GM21723 (cell line): Measurements from ENCODE around the gene STYX.

Experiments
- ATAC-seq: cut with Tn5 transposase; IDR thresholded peaks from one replicate; pipeline ENCODE4 v1.9.1; 2021; ENCODE audit warnings: mild to moderate bottlenecking, moderate library complexity; ENCODE audit not compliant: unreplicated experiment

The STYX gene, protein sequence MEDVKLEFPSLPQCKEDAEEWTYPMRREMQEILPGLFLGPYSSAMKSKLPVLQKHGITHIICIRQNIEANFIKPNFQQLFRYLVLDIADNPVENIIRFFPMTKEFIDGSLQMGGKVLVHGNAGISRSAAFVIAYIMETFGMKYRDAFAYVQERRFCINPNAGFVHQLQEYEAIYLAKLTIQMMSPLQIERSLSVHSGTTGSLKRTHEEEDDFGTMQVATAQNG

DNA sequence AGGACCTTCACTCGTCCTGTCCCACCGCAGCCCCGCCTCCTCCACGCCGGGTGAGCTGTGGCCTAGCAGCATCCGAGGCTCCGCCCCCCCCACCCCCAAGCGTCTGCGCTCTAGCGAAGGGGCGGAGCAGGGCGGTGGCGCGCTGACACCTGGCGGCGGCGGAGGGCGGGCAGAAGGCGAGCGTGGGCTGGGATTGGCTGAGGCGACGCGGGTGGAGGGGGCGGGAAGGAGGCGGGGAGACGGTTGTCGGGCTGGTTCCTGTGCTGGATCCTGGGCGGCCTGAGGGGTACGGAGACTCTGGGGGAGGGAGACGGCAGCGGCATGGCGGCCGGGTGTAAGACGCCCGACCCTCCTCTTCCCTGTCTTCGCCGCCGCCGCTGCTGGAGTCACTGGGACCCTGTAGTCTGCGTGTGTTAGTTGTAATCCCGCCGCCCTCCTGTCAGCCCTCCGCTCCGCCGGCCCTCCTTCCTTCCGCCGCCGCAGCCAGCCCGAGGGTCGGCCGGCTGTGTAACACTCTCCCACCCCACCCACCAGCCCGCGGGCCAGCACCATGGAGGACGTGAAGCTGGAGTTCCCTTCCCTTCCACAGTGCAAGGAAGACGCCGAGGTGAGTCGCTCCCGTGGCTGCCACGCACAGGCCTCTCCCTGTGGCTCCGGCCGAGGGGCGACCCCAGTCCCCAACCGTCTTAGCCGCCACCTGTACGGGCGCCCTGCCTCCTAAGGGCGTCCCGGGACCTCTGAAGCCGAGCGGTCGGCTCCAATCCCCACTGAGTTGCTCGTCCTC, at the start of gene STYX:
TSS of gene STYX (plus strand) at position 242 of the 784 bp plus-strand sequence. CDS start at position 551, 309 bp downstream.
- ATAC-seq = peak; percentile 93

DNA sequence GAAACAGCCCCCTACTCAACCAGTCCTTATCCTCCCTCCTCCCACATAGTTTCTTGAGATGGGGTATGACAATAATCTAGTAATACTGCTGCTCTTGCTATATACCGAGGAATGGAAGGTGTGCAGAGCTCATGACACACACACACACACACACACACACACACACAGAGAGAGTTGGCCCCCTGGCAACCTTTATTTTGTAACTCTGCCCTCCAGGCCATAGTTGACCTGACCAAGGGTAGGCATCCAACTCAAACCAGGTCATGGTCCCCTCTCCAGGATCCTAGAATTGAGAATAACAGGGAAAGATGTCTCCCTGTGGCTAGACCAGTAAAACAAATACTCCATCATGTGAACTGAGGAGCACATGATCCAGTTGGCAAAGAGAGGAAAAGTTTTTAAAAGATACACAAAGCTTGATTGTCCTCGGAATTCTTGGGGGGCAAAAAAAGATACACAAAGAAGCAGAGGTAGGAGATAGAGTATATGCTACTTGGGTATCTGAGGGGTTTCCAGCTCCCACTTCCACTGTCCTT, 45.9 kb upstream of the STYX start:
- ATAC-seq = no peak

DNA sequence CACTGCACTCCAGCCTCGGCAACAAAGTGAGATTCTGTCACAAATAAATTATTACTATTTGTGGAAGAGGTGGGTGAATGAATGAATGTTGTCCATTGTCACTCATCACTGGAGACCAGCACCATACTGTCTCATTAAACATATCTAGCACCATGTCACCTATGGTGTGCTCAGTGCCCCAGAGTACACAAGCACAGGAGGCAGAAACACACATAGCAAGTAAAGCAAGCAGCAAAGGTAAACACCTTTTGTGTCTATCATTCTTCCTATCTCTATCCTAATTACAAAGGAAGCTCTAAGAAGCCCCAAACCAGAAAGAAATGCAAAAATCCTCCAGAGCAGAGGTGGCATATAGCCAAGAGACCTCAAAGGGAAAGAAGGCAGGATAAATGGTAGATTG, 43.8 kb upstream of the STYX start:
- ATAC-seq = no peak

DNA sequence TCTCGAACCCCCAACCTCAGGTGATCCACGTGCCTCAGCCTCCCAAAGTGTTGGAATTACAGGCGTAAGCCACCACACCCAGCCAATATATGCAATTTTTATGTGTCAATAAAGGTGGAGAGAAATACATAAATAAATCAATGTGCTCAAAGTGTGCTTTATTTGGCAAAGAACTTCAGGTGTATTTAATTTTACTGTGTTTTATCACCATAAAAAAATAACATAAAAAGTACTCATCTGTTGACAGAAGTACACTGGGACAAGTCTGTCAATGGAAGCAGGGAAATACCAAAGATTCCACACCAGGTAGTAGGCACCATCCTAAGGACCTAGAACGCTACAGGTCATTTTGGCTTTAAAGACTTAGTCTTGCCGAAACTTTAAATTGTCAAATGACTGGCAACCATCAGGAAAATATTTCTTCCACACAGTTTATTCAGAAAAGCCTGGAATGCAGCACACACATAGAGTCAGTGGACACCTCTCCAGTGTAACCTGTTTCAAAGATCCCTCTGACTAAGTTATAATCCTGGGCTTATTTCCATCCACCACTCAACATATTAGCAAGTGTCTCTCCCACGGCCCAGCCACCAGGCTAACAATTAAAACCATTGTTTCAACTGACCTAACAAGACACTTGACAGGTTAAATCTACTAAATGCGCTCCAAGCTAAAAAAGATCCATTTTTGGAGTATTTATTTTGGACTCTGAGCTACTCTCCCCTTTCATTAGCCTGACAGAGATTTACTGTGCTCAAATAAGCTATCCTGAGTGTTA, 38.8 kb upstream of the STYX start:
- ATAC-seq = no peak

DNA sequence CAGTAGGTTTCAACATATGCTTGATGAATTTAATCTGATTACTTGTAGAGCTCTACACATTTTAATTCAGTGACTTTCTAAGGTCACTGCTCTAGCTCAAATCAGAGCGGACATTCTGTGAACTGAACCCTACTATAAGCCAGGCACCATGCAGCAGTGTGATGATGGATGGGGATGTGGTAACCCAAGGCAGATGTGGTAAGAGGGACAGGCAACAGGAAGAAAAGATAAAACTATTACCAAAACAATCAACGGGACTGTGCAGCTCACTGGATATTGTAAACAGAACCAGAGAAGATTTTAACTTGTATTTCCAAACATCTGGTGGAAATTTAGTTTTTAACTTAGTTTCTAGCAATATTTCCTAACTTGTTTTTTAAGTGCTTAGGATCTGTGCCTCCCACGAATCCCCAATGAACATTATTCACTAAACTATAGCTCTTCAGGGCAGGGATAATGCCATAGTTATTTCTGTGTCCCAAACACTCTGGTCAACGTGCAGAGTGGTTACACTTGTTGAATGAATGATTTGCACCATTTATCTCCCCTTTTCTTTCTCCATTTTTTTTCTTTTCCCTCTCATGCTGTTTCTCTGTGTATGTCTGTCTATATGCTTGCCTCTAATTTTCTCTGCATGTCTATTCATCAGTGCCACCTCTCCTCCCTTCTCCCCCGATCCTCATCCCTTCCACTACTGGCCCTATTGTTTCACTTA, 37.6 kb upstream of the STYX start:
- no peak for ATAC-seq

DNA sequence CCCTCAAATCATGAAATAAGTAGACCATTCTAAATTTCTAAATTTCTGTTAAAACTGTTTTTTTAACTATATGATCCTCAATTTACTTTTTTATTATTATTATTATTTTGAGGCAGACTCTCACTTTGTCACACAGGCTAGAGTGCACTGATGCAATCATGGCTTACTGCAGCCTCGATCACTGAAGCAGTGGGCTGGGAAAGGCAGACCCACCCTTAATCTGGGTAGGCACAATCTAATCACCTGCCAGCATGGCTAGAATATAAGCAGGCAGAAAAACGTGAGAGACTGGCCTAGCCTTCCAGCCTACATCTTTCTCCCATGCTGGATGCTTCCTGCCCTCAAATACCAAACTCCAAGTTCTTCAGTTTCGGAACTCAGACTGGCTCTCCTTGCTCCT, 36.9 kb upstream of the STYX start:
- no peak for ATAC-seq

DNA sequence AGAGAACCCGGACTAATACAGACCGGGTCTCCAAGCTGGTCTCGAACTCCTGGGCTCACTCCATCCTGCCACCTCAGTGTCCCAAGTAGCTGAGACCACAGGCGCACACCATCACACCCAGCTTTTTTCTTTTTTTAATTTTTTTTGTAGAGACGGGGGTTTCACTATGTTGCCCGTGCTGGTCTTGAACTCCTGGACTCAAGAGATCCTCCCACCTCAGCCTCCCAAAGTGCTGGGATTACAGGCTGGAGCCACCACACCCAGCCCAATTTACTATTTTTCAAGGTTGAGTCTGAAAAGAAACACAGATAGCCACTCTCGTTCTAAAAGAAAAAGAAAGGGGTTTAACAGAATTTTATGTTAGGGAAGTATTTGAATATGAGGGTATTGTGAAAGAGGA, 36.4 kb upstream of the STYX start:
- no peak for ATAC-seq

DNA sequence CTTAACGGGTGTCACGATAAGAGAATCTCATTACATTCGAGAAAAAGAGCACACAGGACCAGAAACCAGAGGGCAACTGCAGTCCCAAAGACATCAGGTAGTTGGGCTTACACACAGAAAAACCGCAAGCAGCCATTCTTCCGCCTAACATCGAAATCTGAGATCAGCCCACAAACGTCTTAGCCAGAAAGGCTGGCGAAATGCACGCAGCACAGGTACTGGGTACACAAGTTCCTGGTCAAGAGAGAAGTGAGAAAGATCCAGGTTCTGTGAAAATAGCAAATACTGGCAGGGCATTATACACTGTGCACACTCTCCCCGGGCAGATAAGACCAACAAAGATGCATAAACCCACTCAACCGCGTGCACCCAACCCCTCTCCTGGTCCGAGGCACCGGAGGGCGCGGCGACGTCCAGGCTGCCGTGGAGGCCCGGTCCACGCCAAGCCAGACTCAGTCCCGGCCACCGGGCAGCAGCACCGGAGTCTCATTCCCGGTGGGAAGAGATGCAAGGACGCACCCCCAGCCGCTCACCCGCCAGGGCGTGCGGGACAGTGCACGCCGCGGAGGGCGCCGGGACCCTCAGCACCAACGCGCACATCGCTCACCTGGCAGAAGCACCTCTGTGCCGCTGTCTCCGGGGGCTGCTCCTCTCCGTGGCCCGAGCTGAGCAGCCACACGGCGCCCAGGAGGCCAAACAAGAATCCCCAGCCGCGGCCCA, 35.0 kb upstream of the STYX start:
- ATAC-seq = peak; percentile 57

DNA sequence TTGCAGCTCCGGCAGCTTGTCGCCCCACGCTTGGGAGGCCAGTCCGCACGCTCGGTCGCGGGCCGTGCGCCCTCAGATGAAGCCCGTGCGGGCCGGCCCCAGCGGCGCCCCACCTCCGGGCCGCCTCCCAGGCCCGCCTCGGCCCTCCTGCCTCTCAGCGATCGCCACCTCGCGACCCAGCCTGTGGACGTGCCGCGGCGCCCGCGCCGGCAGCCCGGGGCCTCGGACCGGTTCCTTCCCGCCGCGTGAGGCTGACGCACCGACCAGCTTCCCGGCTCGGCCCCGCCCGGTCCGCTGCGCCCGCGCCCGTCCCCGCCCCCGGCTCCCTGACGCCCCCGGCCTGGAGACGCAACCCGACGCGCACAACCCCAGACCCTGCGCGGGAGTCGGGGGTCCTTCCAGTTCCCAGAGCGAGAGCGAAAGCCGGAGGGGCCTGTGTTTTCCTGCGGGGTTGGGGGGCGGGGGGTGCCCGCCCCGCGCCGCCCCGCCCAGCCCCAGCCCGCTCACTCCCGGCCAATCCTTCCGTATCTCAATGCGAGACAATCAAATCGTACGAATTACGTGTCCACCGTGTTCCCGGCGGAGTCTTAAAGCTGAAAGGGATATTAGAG, 34.4 kb upstream of the STYX start, which contains the start of gene ERO1A:
TSS of gene ERO1A (minus strand) at position 78 of the 611 bp plus-strand sequence. CDS start at position 1, 77 bp downstream.
- peak; percentile 79 for ATAC-seq

DNA sequence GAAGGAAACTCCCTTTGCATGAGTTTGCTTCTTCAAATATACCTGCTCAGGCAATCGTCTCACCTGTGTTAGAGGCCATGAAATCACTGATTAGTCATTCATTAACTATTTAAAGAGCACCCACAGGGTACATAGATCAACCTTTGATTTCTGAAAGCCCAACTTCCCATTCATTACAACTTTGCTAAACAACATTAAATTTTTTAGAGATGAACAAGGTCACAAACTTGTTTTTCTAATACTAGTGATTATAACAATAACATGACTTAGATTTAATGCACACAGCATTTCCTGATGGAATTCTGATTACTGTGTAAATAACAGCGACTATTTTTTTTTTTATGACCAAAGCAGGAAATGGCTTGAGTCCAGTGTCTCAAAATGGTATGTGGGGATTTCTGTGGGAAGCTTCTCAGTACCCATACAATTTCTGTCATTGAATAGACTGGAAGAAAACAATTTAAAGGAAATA, 29.2 kb upstream of the STYX start:
- ATAC-seq = no peak

DNA sequence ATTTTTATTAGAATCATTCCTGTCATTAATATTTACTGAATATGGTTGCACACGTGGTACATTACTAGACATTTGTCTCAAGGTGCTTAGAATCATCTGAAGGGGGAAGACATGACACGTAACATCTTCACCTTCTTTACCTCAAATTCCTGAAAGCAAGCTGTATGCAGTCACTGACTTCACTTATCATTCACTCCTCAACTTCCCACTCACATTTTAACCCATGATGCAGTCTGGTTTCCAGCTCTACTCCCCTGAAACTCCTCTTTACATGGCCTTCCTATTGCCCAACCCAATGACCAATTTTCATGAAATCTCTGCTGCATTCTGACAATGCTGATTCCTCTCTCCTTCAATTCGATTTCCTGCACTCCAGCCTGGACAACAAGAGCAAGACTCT, 28.7 kb upstream of the STYX start:
- no peak for ATAC-seq

DNA sequence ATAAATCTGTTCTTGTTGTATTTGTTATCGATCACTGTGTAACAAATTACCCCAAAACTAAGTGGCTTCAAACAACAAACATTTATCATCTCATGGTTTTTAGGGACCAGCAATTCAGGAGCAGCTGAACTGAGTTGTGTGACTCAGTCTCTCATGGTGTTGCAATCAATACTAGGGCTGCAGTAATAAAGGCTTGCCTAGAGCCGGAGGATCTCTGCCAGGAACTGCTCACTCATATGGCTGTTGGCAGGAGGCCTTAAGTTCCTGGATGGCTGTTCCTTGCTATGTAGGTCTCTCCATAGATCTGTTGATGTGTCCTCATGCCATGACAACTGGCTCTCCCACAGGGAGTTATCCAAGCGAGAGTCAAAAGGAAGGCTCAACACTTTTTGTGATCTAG, 26.7 kb upstream of the STYX start:
- ATAC-seq = no peak

DNA sequence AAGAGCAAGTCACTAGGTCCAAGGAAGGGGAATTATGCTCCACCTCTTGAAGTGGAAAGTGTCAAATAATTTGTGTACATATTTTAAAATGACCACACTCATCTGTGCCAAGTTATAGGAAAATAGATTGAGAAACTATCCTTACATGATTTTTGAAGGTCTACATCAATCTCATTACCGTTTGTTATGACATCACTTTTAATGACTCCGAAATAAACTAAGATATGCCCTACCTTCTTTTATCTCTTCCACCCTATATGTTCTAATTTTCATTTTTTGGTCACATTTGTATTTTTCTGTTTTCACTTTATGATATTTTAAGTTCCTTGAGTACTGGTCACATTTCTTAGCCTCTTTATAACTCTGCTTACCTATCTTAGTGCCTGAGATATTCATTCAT, 26.3 kb upstream of the STYX start:
- ATAC-seq = no peak

DNA sequence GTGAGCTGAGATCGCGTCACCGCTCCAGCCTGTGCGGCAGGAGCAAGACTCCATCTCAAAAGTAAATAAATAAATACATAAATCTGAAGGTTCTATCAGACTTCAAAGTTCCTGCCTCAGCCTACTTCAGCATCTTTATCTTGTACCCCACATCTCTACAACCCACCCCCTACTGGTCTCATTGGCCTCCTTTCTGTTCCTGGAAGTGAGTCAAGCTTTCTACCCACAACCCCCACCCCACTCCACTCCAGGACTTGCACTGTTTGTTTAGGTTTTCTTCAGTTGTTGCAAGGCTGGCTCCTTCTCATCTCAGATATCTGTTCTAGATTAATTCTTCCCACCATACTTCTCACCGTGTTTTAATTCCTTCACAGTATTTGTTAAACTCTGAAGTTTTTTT, 23.7 kb upstream of the STYX start:
- no peak for ATAC-seq

DNA sequence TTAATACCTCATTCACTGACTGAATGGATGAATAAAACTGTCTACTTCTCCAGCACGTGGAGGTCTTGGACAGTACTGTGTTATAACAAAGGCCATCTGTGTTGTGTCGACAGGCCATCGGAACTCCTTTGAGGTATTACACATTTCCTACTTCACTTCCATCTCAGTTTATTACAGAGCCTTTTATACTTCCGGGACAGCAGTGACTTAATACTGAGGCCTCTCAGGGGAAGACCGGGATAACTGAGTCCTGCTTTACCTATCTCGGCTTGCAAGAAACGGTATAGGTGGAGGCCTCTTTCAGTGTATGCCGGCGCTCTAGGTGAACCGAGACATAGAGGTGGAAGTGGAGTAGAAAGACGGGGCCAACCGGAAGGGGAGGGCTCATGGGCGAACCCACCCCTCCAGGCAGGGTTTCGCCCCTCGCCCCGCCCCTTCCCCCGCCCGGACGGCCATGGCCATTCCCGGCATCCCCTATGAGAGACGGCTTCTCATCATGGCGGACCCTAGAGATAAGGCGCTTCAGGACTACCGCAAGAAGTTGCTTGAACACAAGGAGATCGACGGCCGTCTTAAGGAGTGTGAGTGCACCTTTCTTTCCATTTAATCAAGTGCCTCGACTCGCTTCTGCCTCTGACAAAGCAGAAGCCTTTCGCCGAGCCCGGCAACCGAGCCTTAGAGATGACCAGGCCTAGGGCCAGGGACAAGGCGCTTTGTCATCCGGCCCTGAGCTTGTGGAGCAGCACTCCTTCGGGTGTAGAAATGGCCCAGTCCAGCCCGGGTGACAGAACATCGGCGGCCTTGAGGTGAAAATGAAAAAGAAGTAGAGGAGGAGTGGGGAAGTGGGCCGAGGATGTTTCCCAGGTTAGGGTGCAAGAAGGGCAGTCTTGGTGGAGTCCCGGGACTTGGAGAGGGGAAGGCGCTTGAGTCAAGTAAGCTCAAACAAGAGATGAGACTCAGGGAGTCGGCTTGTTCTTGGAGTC, 23.0 kb upstream of the STYX start, which contains the start of gene PSMC6:
TSS of gene PSMC6 (plus strand) at position 477 of the 983 bp plus-strand sequence. CDS start at position 497, 20 bp downstream.
- ATAC-seq = peak; percentile 95

DNA sequence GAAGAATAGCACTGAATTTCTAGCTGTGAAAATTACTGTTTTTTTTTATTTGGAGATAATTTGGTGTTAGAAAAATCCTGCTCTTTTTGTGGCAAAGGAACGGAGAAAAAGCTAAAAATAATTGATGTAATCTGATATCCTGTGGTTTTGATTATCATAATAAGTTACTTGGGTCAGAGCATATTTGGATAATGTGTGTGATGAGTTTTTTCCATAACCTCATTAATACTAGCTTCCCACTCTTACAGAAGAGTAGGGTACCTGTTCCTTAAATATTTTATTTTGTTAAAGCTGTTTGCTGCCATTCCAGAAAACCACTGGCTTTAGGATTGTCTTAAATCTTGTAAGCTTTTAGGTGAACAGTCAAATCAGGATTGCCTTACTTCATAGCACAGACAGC, 18.3 kb upstream of the STYX start:
- no peak for ATAC-seq

DNA sequence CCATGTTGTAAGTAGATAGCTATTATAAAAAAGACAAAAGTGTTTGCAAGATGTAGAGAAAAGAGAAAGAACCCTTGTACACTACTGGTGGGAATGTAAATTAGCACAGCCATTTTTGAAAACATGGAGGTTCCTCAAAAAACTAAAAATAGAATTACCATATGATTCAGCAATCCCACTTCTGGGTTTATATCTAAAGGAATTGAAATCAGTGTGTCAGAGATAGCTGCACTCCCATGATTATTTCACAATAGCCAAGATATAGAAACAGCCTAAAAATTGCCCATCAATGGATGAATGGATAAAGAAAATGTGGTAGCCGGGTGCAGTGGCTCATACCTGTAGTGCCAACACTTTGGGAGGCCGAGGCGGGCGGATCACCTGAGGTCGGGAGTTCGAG, 13.8 kb upstream of the STYX start:
- no peak for ATAC-seq
